GM18909 (cell line): ENCODE measurements around the gene DNM3.
"Not testable (repeated sequence)": the region's sequence is repeated elsewhere in the genome, so short reads cannot be mapped to it uniquely, and the experiment has no call there.

Experiments
- ATAC-seq: cut with Tn5 transposase; IDR thresholded peaks from one replicate; pipeline ENCODE4 v1.9.1; 2021; ENCODE audit warnings: mild to moderate bottlenecking; ENCODE audit not compliant: unreplicated experiment, poor library complexity

DNM3 gene

GRCh38 chr1:172288581-172288980 lies 447.3 kb downstream of the DNM3 start:
- no peak for ATAC-seq

- no peak for ATAC-seq
Measured at GRCh38 chr1:172289448-172289847, 448.1 kb downstream of the DNM3 start.

- ATAC-seq: no peak
Measured at GRCh38 chr1:172292840-172293239, 451.5 kb downstream of the DNM3 start.

GRCh38 chr1:172293429-172293828 lies 452.1 kb downstream of the DNM3 start:
- no peak for ATAC-seq

- ATAC-seq: no peak
Measured at GRCh38 chr1:172298141-172298540, 456.8 kb downstream of the DNM3 start.

GRCh38 chr1:172298911-172299310 lies 457.6 kb downstream of the DNM3 start:
- ATAC-seq: no peak

- ATAC-seq: no peak
Measured at GRCh38 chr1:172299515-172299914, 458.2 kb downstream of the DNM3 start.

GRCh38 chr1:172307508-172307907 lies 466.2 kb downstream of the DNM3 start:
- not testable (repeated sequence) for ATAC-seq

- ATAC-seq: no peak
Measured at GRCh38 chr1:172308142-172308541, 466.8 kb downstream of the DNM3 start.

GRCh38 chr1:172308577-172308976 lies 467.3 kb downstream of the DNM3 start:
- ATAC-seq: no peak

- ATAC-seq: no peak
Measured at GRCh38 chr1:172320733-172321132, 479.4 kb downstream of the DNM3 start.

GRCh38 chr1:172321451-172321850 lies 480.2 kb downstream of the DNM3 start:
- ATAC-seq: no peak

GRCh38 chr1:172322219-172323061 lies 481.1 kb downstream of the DNM3 start:
- ATAC-seq: no peak

GRCh38 chr1:172323686-172324085 lies 482.4 kb downstream of the DNM3 start:
- no peak for ATAC-seq

GRCh38 chr1:172324086-172324485 lies 482.8 kb downstream of the DNM3 start:
- no peak for ATAC-seq

- ATAC-seq: no peak
Measured at GRCh38 chr1:172324761-172325160, 483.5 kb downstream of the DNM3 start.

GRCh38 chr1:172325531-172325930 lies 484.2 kb downstream of the DNM3 start:
- ATAC-seq: no peak

GRCh38 chr1:172326136-172326535 lies 484.8 kb downstream of the DNM3 start:
- no peak for ATAC-seq

- ATAC-seq: no peak
Measured at GRCh38 chr1:172328266-172328665, 487.0 kb downstream of the DNM3 start.

- ATAC-seq: no peak
Measured at GRCh38 chr1:172332230-172332629, 490.9 kb downstream of the DNM3 start.

- no peak for ATAC-seq
Measured at GRCh38 chr1:172335377-172335776, 494.1 kb downstream of the DNM3 start.

- ATAC-seq: no peak
Measured at GRCh38 chr1:172338295-172338735, 497.0 kb downstream of the DNM3 start.
